Adrenal gland (tissue), 5 donors: ENCODE data around the gene CD86.

Experiments used
- CTCF ChIP-seq, 6 experiments: fragments of 450-650 bp in 4 of 6; fragments of 200-600 bp in 2 of 6; sonication (generic) in 1 of 6; IDR thresholded peaks; 1 replicate in 5 of 6; 2 replicates in 1 of 6; pipeline versions ENCODE4 v1.5.1 to v1.8.0; 2016 to 2021; ENCODE audit warnings: antibody characterized with exemption in 6 of 6, mild to moderate bottlenecking in 2 of 6, moderate library complexity in 1 of 6
- POLR2A ChIP-seq, 2 donors: fragments of 450-650 bp; IDR thresholded peaks; one replicate each; pipeline ENCODE4 v1.6.1; 2017; ENCODE audit warnings: antibody characterized with exemption in 2 of 2, mild to moderate bottlenecking in 2 of 2, moderate library complexity in 1 of 2
- donor health status: DM: no; HTN: no; CAD: no.

DNA sequence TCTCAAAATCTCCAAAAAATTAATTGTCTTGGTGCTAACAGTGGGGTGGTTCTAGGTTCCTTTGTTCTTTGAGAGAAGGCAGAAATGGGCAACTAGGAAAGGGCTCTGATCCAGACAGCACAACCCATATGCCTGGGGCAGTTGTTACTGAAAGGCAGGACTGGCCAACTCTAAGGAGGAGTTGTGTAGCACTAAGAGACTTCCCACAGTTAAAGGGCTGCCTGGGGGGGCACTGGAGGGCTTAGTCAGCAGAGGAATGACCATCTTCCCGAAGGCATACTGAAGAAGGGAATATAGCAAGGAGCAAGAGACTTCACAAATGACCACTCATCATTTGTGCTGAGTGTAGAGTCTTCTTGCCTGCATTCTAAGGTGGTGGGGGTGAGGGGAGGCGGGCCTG is 48.9 kb upstream of the CD86 start:
- TF ChIP-seq CTCF (IDR thresholded peaks at IDR 0.05) (no peak), POLR2A (IDR thresholded peaks at IDR 0.05) (no peak)
